Smooth muscle cell (in vitro differentiated cells): ENCODE data around the gene FBXL7. TPM values are rescaled to one million over a fixed set of nuclear protein-coding genes. Genes with fewer than 3 reads are reported as not detected.

Experiments
- DNase-seq: peaks from one replicate; lab custom pipeline; 2025; ENCODE audit not compliant: unreplicated experiment; lab: John Stamatoyannopoulos, UW
- H2AFZ ChIP-seq: fragments of 200-600 bp; sonication (generic); 2 replicates; pipeline ENCODE4 v1.6.0; 2016; ENCODE audit warnings: antibody characterized with exemption, low read depth, mild to moderate bottlenecking
- H3F3A ChIP-seq: fragments of 200-600 bp; sonication (generic); 2 replicates; pipeline ENCODE4 v1.6.0; 2017; ENCODE audit warnings: antibody characterized with exemption, low read depth
- H3K27ac ChIP-seq: fragments of 200-600 bp; sonication (generic); 2 replicates; pipeline ENCODE4 v1.5.1; 2016; ENCODE audit warnings: low read depth, mild to moderate bottlenecking
- H3K27me3 ChIP-seq: fragments of 200-600 bp; sonication (generic); 2 replicates; pipeline ENCODE4 v1.6.1; 2016; ENCODE audit warnings: low read depth, mild to moderate bottlenecking
- H3K36me3 ChIP-seq: fragments of 200-600 bp; sonication (generic); 2 replicates; pipeline ENCODE4 v1.5.1; 2016; ENCODE audit warnings: low read depth
- H3K4me1 ChIP-seq: fragments of 200-600 bp; sonication (generic); 2 replicates; pipeline ENCODE4 v1.5.1; 2016; ENCODE audit warnings: low read depth
- H3K4me2 ChIP-seq: fragments of 200-600 bp; sonication (generic); 2 replicates; pipeline ENCODE4 v1.6.0; 2016; ENCODE audit warnings: mild to moderate bottlenecking
- H3K4me3 ChIP-seq: fragments of 200-600 bp; sonication (generic); 2 replicates; pipeline ENCODE4 v1.5.1; 2016; ENCODE audit warnings: mild to moderate bottlenecking
- H3K79me2 ChIP-seq: fragments of 200-600 bp; sonication (generic); 2 replicates; pipeline ENCODE4 v1.6.0; 2016; ENCODE audit warnings: low read depth, mild to moderate bottlenecking
- H3K9ac ChIP-seq: fragments of 200-600 bp; sonication (generic); 2 replicates; pipeline ENCODE4 v1.6.0; 2016; ENCODE audit warnings: low read depth
- H3K9me3 ChIP-seq: fragments of 200-600 bp; sonication (generic); replicated peaks from 2 replicates; pipeline ENCODE4 v1.5.1; 2016; ENCODE audit warnings: low read depth
- H4K20me1 ChIP-seq: fragments of 200-600 bp; sonication (generic); 2 replicates; pipeline ENCODE4 v1.6.0; 2016; ENCODE audit warnings: low read depth
- CTCF ChIP-seq: fragments of 200-600 bp; sonication (generic); IDR thresholded peaks from 2 replicates; pipeline ENCODE4 v1.5.1; 2017; ENCODE audit warnings: borderline replicate concordance, mild to moderate bottlenecking, antibody characterized with exemption; ENCODE audit not compliant: insufficient read depth, poor library complexity, severe bottlenecking
- WGBS: methylation state at CpG from one replicate; pipeline ENCODE4 v1.1.7; 2016; ENCODE audit warnings: low lambda C conversion rate; 5-methylcytosine and 5-hydroxymethylcytosine counted together
- polyA plus RNA-seq: library from polyadenylated mRNA; unstranded; fragments of >200 nt; fragmentation: Nextera tagmentation; extraction: Ambion mirVana; gene quantifications from 2 replicates; pipeline ENCODE4 v1.2.1, GENCODE V29; 2016
- total RNA-seq: library from RNA; depleted of rRNA; stranded (reverse); fragments of >200 nt; gene quantifications from 2 replicates; pipeline ENCODE4 v1.2.3, GENCODE V29; 2014

FBXL7 gene
- total and polyA plus RNA-seq, 2 experiments from 2014 or later: 20.2 to 21.0 TPM

DNA sequence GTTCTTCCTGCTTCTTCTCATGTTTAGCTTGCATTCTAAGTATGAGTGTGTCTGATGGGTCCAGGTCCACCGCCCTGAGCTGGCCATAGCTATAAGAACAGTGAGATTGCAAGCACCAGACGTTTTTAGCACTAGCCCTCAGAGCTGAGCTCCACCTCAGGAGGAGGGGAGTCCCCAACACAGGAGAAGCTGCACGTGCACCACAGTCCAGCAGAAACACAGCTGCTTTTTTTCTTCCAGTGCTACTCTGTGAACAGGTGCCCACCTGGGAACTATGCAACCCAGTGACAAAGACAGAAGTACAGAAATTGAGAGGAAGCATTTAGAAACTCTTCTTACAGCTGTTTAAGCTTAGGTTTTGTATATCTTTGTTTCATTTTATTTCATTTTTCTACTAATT lies 380.2 kb downstream of the FBXL7 start:
- no peak for TF ChIP-seq CTCF
- Histone ChIP-seq H4K20me1 (peaks cover 27% of the 10 kb centered on the region), H3F3A (no peaks in the 10 kb centered on the region), H3K9ac (no peak overlapping the region), H3K4me1 (no peaks in the 10 kb centered on the region), H3K4me2 (no peak overlapping the region), H3K79me2 (no peaks in the 10 kb centered on the region), H3K27ac (no peak overlapping the region), H3K4me3 (no peak overlapping the region), H3K27me3 (no peaks in the 10 kb centered on the region), H2AFZ (no peak overlapping the region), H3K36me3 (no peaks in the 10 kb centered on the region), H3K9me3 (no peaks in the 10 kb centered on the region)
- no peak for DNase-seq
- WGBS: 83% methylated on average over 3 of the region's 3 CpGs

- H3K4me2 ChIP-seq: peak overlapping the region; percentile 24
- no peaks in the 10 kb centered on the region for H3K9me3 ChIP-seq
- no peak for TF ChIP-seq CTCF
- no peaks in the 10 kb centered on the region for H3F3A ChIP-seq
- no peak overlapping the region for H3K4me3 ChIP-seq
- H3K27me3 ChIP-seq: no peaks in the 10 kb centered on the region
- no peak overlapping the region for H3K9ac ChIP-seq
- H3K79me2 ChIP-seq: peaks cover 4% of the 10 kb centered on the region
- peaks cover 55% of the 10 kb centered on the region for H4K20me1 ChIP-seq
- no peaks in the 10 kb centered on the region for H3K36me3 ChIP-seq
- H2AFZ ChIP-seq: no peak overlapping the region
- no peak for DNase-seq
- H3K27ac ChIP-seq: peak overlapping the region; percentile 25
- 84% methylated on average over 3 of the region's 3 CpGs for WGBS
- no peaks in the 10 kb centered on the region for H3K4me1 ChIP-seq
Measured at GRCh38 chr5:15885156-15885555, 385.2 kb downstream of the FBXL7 start.

- 43% methylated on average over 1 of the region's 1 CpG for WGBS
- H3K9me3 ChIP-seq: no peaks in the 10 kb centered on the region
- peaks cover 4% of the 10 kb centered on the region for H3K79me2 ChIP-seq
- H4K20me1 ChIP-seq: peaks cover 63% of the 10 kb centered on the region
- no peaks in the 10 kb centered on the region for H3F3A ChIP-seq
- H3K4me3 ChIP-seq: no peak overlapping the region
- DNase-seq: no peak
- no peaks in the 10 kb centered on the region for H3K27me3 ChIP-seq
- H3K4me1 ChIP-seq: no peaks in the 10 kb centered on the region
- H3K9ac ChIP-seq: no peak overlapping the region
- H2AFZ ChIP-seq: no peak overlapping the region
- no peak for TF ChIP-seq CTCF
- no peak overlapping the region for H3K27ac ChIP-seq
- peak overlapping the region; percentile 29 for H3K4me2 ChIP-seq
- H3K36me3 ChIP-seq: no peaks in the 10 kb centered on the region
Measured at GRCh38 chr5:15886156-15886555, 386.2 kb downstream of the FBXL7 start.

DNA sequence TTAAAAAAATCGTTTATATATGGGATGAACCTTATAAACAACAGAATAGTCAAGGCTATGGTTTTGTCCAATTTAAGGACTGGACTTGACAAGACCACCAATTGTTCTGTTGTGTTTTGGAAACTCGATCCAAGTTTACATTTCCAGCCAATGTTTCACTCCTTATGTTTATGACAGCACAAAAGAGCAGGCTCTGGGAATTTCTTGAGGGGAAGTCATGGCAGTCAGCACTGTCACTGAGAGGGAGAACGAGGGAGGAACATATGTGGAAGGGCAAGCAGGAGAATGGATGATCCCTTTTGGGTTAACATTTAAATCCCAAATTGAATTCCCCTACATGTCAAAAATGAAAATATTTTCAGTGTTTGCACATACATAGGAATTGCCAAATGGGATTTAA lies 387.1 kb downstream of the FBXL7 start:
- H3K4me1 ChIP-seq: no peaks in the 10 kb centered on the region
- H3K27me3 ChIP-seq: no peaks in the 10 kb centered on the region
- H3K79me2 ChIP-seq: peaks cover 4% of the 10 kb centered on the region
- no peak for DNase-seq
- H3K36me3 ChIP-seq: no peaks in the 10 kb centered on the region
- H3K9me3 ChIP-seq: no peaks in the 10 kb centered on the region
- no peak overlapping the region for H3K27ac ChIP-seq
- H3K9ac ChIP-seq: no peak overlapping the region
- no peak for TF ChIP-seq CTCF
- WGBS: 65% methylated on average over 3 of the region's 3 CpGs
- no peak overlapping the region for H3K4me3 ChIP-seq
- H3F3A ChIP-seq: no peaks in the 10 kb centered on the region
- H3K4me2 ChIP-seq: no peak overlapping the region
- H2AFZ ChIP-seq: no peak overlapping the region
- peaks cover 71% of the 10 kb centered on the region for H4K20me1 ChIP-seq
